RCC 7860 (cell line): ENCODE data around the gene SEC23A.

Experiments
- DNase-seq: peaks from one replicate; pipeline ENCODE4 v3.0.0-alpha.2; 2015; ENCODE audit warnings: low spot score
- FAIRE-seq: peaks from 2 replicates; lab custom pipeline; 2012; peaks lifted over from hg19 to GRCh38; lab: Jason Lieb, UNC

The SEC23A gene

GRCh38 chr14:38994731-38995130, 108.3 kb downstream of the SEC23A start:
- DNase-seq: no peak
- FAIRE-seq: no peak

GRCh38 chr14:38993981-38994380, 109.1 kb downstream of the SEC23A start:
- FAIRE-seq (no peak), DNase-seq (no peak)

GRCh38 chr14:38992067-38992844, 110.8 kb downstream of the SEC23A start:
- DNase-seq: no peak
- FAIRE-seq: no peak

GRCh38 chr14:38991299-38991698, 111.7 kb downstream of the SEC23A start:
- no peak for FAIRE-seq
- DNase-seq: no peak

- DNase-seq (no peak), FAIRE-seq (no peak)
These were observed 113.0 kb downstream of the SEC23A start for GRCh38 chr14:38989922-38990546.

- DNase-seq (no peak), FAIRE-seq (no peak)
These were observed 115.3 kb downstream of the SEC23A start for GRCh38 chr14:38987781-38988180.

GRCh38 chr14:38982837-38983236, 120.2 kb downstream of the SEC23A start:
- FAIRE-seq (no peak), DNase-seq (no peak)

GRCh38 chr14:38982278-38982677, 120.8 kb downstream of the SEC23A start:
- DNase-seq: no peak

More at GRCh38 chr14:38982278-38982677, 120.8 kb downstream of the SEC23A start:
- no peak for FAIRE-seq
